Measurements from ENCODE around the gene SORL1-AS1.
A peak's percentile ranks its signal among the peaks of the same experiment; 100 is the strongest.
"Not testable (repeated sequence)": the region's sequence is repeated elsewhere in the genome, so short reads cannot be mapped to it uniquely, and the experiment has no call there.

The SORL1-AS1 gene

DNA sequence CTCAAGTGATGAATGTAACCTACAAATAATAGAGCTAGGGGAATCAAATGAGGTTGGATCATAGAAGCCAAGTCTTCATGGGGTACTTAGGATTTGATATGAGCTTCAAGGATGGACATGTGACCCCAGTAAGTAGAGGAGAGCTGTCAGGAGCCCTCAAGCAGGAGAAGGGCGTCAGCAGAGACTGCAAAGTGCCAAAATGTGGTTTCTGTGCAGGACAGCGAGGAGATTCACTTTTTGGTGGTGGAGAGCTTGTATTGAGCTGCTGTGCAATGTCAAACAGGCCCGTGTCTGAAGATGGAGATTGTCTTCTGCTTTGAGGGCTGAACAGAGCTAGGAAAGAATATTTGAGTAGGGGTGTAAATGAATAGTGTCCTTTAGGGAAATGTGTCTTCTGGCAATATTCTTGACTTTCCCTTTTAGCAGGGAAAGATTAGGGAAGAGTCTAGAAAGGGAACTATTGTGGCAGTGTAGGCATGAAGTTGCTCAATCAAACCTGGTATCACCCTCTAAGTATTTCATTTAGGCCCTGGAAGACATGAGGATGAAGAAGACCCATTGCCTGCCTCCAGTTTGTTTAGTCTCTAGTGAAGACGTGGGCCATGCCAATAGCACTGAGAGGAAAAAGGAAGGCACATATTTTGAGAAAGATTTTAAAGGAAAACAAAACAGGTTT lies 31.2 kb upstream of the SORL1-AS1 start:
- H3K79me1 ChIP-seq (replicated peaks; ENCODE audit: low read length, poor library complexity, severe bottlenecking), result no peaks in the 10 kb centered on the region
- H2AFZ ChIP-seq (ENCODE audit: low read depth, low read length), result no peak overlapping the region
- H3K23ac ChIP-seq (ENCODE audit: low read length in 2 of 2), result no peak overlapping the region
- no peaks in the 10 kb centered on the region for H3K36me3 ChIP-seq (ENCODE audit: control insufficient read depth in 1 of 2, insufficient read depth in 2 of 2, low read depth in 1 of 2, low read length in 2 of 2)
- no peak overlapping the region for H3K4me2 ChIP-seq (ENCODE audit: low read length, poor library complexity, severe bottlenecking)
- peaks cover 8 to 40% of the 10 kb centered on the region in 2 experiments for H3K27me3 ChIP-seq (ENCODE audit: control insufficient read depth in 1 of 2, insufficient read depth in 1 of 2, low read length in 2 of 2)
- no peaks in the 10 kb centered on the region for H3K9me3 ChIP-seq (ENCODE audit: control insufficient read depth, low read length)
- no peak overlapping the region for H2BK15ac ChIP-seq (ENCODE audit: low read depth, poor library complexity, severe bottlenecking)
- H3K4ac ChIP-seq (ENCODE audit: low read depth in 1 of 2, low read length in 2 of 2), result no peak overlapping the region
- H3K9ac ChIP-seq (ENCODE audit: low read length), result no peak overlapping the region
- no peak overlapping the region for H2BK120ac ChIP-seq (ENCODE audit: low read depth, low read length)
- no peak overlapping the region for H3K18ac ChIP-seq (ENCODE audit: low read depth in 1 of 2, low read length in 2 of 2)
- H4K91ac ChIP-seq (ENCODE audit: low read length), result no peak overlapping the region
- H2AK5ac ChIP-seq (ENCODE audit: low read length, severe bottlenecking), result no peak overlapping the region
- no peak overlapping the region for H2BK5ac ChIP-seq (ENCODE audit: low read depth, low read length, poor library complexity, severe bottlenecking)
- no peak overlapping the region for H3K27ac ChIP-seq (ENCODE audit: low read length, poor library complexity, severe bottlenecking)
- H2BK12ac ChIP-seq (ENCODE audit: low read length in 2 of 2), result no peak overlapping the region
- H3K14ac ChIP-seq (ENCODE audit: low read length in 2 of 2), result no peak overlapping the region
- no peak overlapping the region for H4K8ac ChIP-seq (ENCODE audit: low read length)
- 82% methylated on average over 4 of the region's 4 CpGs for WGBS
- H3K4me3 ChIP-seq (ENCODE audit: insufficient read depth in 1 of 2, low read depth in 1 of 2, low read length in 2 of 2), result no peak overlapping the region
- no peaks in the 10 kb centered on the region for H3K4me1 ChIP-seq (ENCODE audit: control insufficient read depth, insufficient read depth, low read depth, low read length)
- DNase-seq, result no peak

DNA sequence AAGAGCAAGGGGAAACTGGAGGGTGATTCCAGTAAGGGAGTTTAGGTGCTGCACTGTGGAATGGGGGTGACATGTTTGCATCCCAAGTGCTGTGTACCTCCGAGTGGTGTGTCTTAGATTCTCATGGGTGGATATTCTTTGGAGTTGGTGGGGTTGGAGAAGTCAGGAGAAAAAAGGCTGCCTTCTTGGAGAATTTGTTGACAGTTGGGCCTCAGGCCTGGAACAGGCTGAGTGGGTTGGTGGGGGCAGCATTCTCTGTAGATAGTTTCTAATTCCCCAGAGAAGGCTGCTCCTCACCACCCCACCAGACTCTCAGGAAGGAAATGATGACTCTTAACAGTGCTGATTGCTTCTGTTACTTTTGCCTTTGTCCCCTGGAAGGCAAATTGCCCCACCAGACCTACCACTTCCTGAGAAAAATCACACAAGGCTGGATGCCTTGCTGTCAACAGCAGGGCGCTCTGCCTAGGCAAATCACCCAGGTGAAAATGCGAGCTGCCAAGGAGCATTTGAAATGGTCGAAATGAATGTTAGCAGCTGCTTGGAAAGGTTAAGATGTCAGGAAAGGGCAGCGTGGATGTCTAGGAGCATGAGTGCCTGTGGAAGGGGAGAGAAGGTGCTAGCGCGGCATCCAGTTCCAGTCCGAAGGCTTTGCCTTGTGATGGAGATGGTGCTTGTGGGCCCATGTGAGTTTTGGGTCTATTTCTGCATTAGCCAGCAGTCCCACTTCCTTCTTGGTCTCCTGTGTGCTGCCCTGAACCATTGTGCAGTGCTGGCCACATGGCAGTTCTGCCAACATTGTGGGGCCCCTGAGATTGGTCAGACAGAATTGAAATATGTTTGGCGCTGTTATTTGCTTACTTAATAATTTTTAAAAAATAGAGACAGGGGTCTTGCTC lies 29.7 kb upstream of the SORL1-AS1 start:
- Histone ChIP-seq H3K9ac (ENCODE audit: low read length) (no peak overlapping the region), H3K27ac (ENCODE audit: low read length, poor library complexity, severe bottlenecking) (no peak overlapping the region), H4K8ac (ENCODE audit: low read length) (peak overlapping the region; percentile 57), H3K4me2 (ENCODE audit: low read length, poor library complexity, severe bottlenecking) (no peak overlapping the region), H3K36me3 (ENCODE audit: control insufficient read depth in 1 of 2, insufficient read depth in 2 of 2, low read depth in 1 of 2, low read length in 2 of 2) (peaks cover 0 to 4% of the 10 kb centered on the region in 2 experiments), H3K4ac (ENCODE audit: low read depth in 1 of 2, low read length in 2 of 2) (peak overlapping the region in 1 of 2 experiments; percentile 52), H3K9me3 (ENCODE audit: control insufficient read depth, low read length) (no peaks in the 10 kb centered on the region), H3K14ac (ENCODE audit: low read length in 2 of 2) (no peak overlapping the region), H3K4me3 (ENCODE audit: insufficient read depth in 1 of 2, low read depth in 1 of 2, low read length in 2 of 2) (no peak overlapping the region), H2AFZ (ENCODE audit: low read depth, low read length) (no peak overlapping the region), H3K27me3 (ENCODE audit: control insufficient read depth in 1 of 2, insufficient read depth in 1 of 2, low read length in 2 of 2) (peaks cover 17 to 52% of the 10 kb centered on the region in 2 experiments), H4K91ac (ENCODE audit: low read length) (no peak overlapping the region), H2BK12ac (ENCODE audit: low read length in 2 of 2) (no peak overlapping the region), H3K23ac (ENCODE audit: low read length in 2 of 2) (no peak overlapping the region), H2BK120ac (ENCODE audit: low read depth, low read length) (peak overlapping the region; percentile 9), H3K4me1 (ENCODE audit: control insufficient read depth, insufficient read depth, low read depth, low read length) (peaks cover 4% of the 10 kb centered on the region), H2AK5ac (ENCODE audit: low read length, severe bottlenecking) (no peak overlapping the region), H3K18ac (ENCODE audit: low read depth in 1 of 2, low read length in 2 of 2) (peak overlapping the region in 1 of 2 experiments; percentile 41), H2BK5ac (ENCODE audit: low read depth, low read length, poor library complexity, severe bottlenecking) (no peak overlapping the region), H2BK15ac (ENCODE audit: low read depth, poor library complexity, severe bottlenecking) (no peak overlapping the region), H3K79me1 (replicated peaks; ENCODE audit: low read length, poor library complexity, severe bottlenecking) (no peaks in the 10 kb centered on the region)
- WGBS, result 62% methylated on average over 9 of the region's 9 CpGs
- no peak for DNase-seq

DNA sequence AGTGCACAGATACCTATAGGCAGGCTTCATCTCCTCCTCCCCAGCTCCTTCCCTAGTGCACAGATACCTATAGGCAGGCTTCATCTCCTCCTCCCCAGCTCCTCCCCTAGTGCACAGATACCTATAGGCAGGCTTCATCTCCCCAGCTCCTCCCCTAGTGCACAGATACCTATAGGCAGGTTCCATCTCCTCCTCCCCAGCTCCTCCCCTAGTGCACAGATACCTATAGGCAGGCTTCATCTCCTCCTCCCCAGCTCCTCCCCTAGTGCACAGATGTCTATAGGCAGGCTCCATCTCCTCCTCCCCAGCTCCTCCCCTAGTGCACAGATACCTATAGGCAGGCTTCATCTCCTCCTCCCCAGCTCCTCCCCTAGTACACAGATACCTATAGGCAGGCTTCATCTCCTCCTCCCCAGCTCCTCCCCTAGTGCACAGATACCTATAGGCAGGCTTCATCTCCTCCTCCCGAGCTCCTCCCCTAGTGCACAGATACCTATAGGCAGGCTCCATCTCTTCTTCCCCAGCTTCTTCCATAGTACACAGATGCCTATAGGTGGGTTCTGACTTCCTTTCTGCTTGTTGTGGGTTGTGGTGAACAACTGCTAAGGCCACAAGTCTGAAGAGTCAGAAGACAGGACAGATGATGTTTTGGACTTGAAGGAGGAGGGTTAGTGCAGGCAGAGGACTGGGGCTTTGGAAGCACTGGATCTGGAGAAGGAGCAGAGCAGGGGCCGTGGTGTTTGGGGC lies 28.9 kb upstream of the SORL1-AS1 start:
- not testable (repeated sequence) for H2AFZ ChIP-seq (ENCODE audit: low read depth, low read length); H2BK12ac ChIP-seq (ENCODE audit: low read length in 2 of 2); H3K79me1 ChIP-seq (replicated peaks; ENCODE audit: low read length, poor library complexity, severe bottlenecking); H3K9ac ChIP-seq (ENCODE audit: low read length); H3K4ac ChIP-seq (ENCODE audit: low read depth in 1 of 2, low read length in 2 of 2); H2BK120ac ChIP-seq (ENCODE audit: low read depth, low read length); H3K4me3 ChIP-seq (ENCODE audit: insufficient read depth in 1 of 2, low read depth in 1 of 2, low read length in 2 of 2); H3K14ac ChIP-seq (ENCODE audit: low read length in 2 of 2); H2AK5ac ChIP-seq (ENCODE audit: low read length, severe bottlenecking); H3K23ac ChIP-seq (ENCODE audit: low read length in 2 of 2); H3K4me2 ChIP-seq (ENCODE audit: low read length, poor library complexity, severe bottlenecking); H3K4me1 ChIP-seq (ENCODE audit: control insufficient read depth, insufficient read depth, low read depth, low read length); H3K18ac ChIP-seq (ENCODE audit: low read depth in 1 of 2, low read length in 2 of 2); DNase-seq; H3K36me3 ChIP-seq (ENCODE audit: control insufficient read depth in 1 of 2, insufficient read depth in 2 of 2, low read depth in 1 of 2, low read length in 2 of 2); H2BK15ac ChIP-seq (ENCODE audit: low read depth, poor library complexity, severe bottlenecking); H3K9me3 ChIP-seq (ENCODE audit: control insufficient read depth, low read length); H2BK5ac ChIP-seq (ENCODE audit: low read depth, low read length, poor library complexity, severe bottlenecking); H3K27ac ChIP-seq (ENCODE audit: low read length, poor library complexity, severe bottlenecking); H4K91ac ChIP-seq (ENCODE audit: low read length)
- WGBS, result 81% methylated on average over 2 of the region's 2 CpGs
- Histone ChIP-seq H3K27me3 (ENCODE audit: control insufficient read depth in 1 of 2, insufficient read depth in 1 of 2, low read length in 2 of 2) (peaks cover 17 to 60% of the 10 kb centered on the region in 2 experiments), H4K8ac (ENCODE audit: low read length) (peak overlapping the region; percentile 57)
